GM23338 (cell line): Measurements from ENCODE around the gene PRSS50.

ENCODE experiments used
- CREB1 ChIP-seq: fragments of 250-450 bp; sonication (Bioruptor Pico); IDR thresholded peaks from 2 replicates; pipeline ENCODE4 v1.5.0; 2020; ENCODE audit warnings: low read depth, mild to moderate bottlenecking, moderate library complexity
- EZH2 ChIP-seq: fragments of 200-600 bp; sonication (generic); IDR thresholded peaks from one replicate; pipeline ENCODE4 v1.8.0; 2017; ENCODE audit warnings: antibody characterized with exemption, mild to moderate bottlenecking, low read depth; ENCODE audit not compliant: unreplicated experiment
- EZH2phosphoT487 ChIP-seq: fragments of 200-600 bp; sonication (generic); IDR thresholded peaks from one replicate; pipeline ENCODE4 v1.8.1; 2018; ENCODE audit warnings: antibody characterized with exemption; ENCODE audit not compliant: unreplicated experiment
- JUNB ChIP-seq: IDR thresholded peaks from one replicate; pipeline ENCODE4 v1.6.1; 2016; ENCODE audit warnings: antibody characterized with exemption; ENCODE audit not compliant: unreplicated experiment
- NANOG ChIP-seq: IDR thresholded peaks from 2 replicates; pipeline ENCODE4 v1.6.1; 2016; ENCODE audit warnings: antibody characterized with exemption, borderline replicate concordance
- POLR2AphosphoS5 ChIP-seq: IDR thresholded peaks from 2 replicates; pipeline ENCODE4 v1.6.1; 2016; ENCODE audit warnings: antibody characterized with exemption, low read depth
- ZNF331 ChIP-seq: fragments of 250-450 bp; sonication (Bioruptor Pico); IDR thresholded peaks from 2 replicates; pipeline ENCODE4 v1.5.0; 2020; ENCODE audit warnings: low read depth, mild to moderate bottlenecking, moderate library complexity
- TF ChIP-seq, protein P1 (sequence below), 2 experiments: fragments of 200-600 bp in 1 of 2; sonication (generic) in 1 of 2; conservative IDR thresholded peaks; 2 replicates each; pipeline versions ENCODE4 v1.5.1 to v1.6.1; 2016 to 2017; ENCODE audit warnings: antibody characterized with exemption in 2 of 2, low read depth in 2 of 2, mild to moderate bottlenecking in 2 of 2, moderate library complexity in 1 of 2
- TF ChIP-seq, protein P2 (sequence below): IDR thresholded peaks from one replicate; pipeline ENCODE4 v1.6.1; 2018; ENCODE audit warnings: antibody characterized with exemption; ENCODE audit not compliant: unreplicated experiment
- TF ChIP-seq, protein P3 (sequence below): fragments of 250-450 bp; sonication (Bioruptor Pico); IDR thresholded peaks from 2 replicates; pipeline ENCODE4 v1.5.0; 2020; ENCODE audit warnings: mild to moderate bottlenecking, moderate library complexity

DNA sequence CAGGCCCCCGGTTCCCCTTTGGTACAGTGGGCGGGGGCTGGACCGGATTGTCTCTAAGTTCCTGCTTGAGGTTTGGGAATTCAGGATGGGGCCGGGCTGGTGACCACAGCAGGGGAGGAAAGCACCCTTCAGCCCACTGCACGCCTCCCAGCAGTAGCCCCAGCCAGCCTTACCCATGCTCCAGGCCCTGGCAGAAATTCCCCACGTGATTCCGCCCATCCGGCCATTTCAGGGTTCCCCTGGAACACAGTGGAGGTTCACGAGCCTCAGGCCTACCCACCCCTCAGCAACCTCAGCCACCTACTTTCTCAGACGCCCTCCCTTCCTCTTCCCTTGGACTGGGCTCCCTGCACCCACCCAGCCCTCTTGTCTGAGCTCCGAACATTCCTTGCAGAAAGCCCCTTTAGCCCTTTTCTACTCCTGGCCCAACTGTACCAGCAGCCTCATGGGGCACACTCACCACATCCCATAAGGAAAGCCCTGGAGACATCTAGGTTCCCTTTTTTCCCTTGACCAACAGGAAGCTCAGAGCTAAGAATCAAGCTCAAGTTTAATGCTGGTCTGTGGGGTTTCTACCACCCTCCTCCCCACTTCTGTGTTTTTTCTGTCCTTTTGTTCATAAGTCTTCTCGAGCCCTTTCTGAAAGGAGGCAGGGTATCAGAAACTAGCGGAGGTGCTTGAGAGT, 35.7 kb downstream of the PRSS50 start:
- TF ChIP-seq, protein P1, sequence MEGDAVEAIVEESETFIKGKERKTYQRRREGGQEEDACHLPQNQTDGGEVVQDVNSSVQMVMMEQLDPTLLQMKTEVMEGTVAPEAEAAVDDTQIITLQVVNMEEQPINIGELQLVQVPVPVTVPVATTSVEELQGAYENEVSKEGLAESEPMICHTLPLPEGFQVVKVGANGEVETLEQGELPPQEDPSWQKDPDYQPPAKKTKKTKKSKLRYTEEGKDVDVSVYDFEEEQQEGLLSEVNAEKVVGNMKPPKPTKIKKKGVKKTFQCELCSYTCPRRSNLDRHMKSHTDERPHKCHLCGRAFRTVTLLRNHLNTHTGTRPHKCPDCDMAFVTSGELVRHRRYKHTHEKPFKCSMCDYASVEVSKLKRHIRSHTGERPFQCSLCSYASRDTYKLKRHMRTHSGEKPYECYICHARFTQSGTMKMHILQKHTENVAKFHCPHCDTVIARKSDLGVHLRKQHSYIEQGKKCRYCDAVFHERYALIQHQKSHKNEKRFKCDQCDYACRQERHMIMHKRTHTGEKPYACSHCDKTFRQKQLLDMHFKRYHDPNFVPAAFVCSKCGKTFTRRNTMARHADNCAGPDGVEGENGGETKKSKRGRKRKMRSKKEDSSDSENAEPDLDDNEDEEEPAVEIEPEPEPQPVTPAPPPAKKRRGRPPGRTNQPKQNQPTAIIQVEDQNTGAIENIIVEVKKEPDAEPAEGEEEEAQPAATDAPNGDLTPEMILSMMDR (conservative IDR thresholded peaks at IDR 0.05; ENCODE audit: low read depth in 2 of 2): no peak
- TF ChIP-seq JUNB: no peak
- TF ChIP-seq POLR2AphosphoS5: no peak
- no peak for TF ChIP-seq EZH2
- TF ChIP-seq, protein P2, sequence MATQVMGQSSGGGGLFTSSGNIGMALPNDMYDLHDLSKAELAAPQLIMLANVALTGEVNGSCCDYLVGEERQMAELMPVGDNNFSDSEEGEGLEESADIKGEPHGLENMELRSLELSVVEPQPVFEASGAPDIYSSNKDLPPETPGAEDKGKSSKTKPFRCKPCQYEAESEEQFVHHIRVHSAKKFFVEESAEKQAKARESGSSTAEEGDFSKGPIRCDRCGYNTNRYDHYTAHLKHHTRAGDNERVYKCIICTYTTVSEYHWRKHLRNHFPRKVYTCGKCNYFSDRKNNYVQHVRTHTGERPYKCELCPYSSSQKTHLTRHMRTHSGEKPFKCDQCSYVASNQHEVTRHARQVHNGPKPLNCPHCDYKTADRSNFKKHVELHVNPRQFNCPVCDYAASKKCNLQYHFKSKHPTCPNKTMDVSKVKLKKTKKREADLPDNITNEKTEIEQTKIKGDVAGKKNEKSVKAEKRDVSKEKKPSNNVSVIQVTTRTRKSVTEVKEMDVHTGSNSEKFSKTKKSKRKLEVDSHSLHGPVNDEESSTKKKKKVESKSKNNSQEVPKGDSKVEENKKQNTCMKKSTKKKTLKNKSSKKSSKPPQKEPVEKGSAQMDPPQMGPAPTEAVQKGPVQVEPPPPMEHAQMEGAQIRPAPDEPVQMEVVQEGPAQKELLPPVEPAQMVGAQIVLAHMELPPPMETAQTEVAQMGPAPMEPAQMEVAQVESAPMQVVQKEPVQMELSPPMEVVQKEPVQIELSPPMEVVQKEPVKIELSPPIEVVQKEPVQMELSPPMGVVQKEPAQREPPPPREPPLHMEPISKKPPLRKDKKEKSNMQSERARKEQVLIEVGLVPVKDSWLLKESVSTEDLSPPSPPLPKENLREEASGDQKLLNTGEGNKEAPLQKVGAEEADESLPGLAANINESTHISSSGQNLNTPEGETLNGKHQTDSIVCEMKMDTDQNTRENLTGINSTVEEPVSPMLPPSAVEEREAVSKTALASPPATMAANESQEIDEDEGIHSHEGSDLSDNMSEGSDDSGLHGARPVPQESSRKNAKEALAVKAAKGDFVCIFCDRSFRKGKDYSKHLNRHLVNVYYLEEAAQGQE: no peak
- no peak for TF ChIP-seq CREB1
- no peak for TF ChIP-seq EZH2phosphoT487
- no peak for TF ChIP-seq ZNF331
- TF ChIP-seq NANOG: no peak
- TF ChIP-seq, protein P3, sequence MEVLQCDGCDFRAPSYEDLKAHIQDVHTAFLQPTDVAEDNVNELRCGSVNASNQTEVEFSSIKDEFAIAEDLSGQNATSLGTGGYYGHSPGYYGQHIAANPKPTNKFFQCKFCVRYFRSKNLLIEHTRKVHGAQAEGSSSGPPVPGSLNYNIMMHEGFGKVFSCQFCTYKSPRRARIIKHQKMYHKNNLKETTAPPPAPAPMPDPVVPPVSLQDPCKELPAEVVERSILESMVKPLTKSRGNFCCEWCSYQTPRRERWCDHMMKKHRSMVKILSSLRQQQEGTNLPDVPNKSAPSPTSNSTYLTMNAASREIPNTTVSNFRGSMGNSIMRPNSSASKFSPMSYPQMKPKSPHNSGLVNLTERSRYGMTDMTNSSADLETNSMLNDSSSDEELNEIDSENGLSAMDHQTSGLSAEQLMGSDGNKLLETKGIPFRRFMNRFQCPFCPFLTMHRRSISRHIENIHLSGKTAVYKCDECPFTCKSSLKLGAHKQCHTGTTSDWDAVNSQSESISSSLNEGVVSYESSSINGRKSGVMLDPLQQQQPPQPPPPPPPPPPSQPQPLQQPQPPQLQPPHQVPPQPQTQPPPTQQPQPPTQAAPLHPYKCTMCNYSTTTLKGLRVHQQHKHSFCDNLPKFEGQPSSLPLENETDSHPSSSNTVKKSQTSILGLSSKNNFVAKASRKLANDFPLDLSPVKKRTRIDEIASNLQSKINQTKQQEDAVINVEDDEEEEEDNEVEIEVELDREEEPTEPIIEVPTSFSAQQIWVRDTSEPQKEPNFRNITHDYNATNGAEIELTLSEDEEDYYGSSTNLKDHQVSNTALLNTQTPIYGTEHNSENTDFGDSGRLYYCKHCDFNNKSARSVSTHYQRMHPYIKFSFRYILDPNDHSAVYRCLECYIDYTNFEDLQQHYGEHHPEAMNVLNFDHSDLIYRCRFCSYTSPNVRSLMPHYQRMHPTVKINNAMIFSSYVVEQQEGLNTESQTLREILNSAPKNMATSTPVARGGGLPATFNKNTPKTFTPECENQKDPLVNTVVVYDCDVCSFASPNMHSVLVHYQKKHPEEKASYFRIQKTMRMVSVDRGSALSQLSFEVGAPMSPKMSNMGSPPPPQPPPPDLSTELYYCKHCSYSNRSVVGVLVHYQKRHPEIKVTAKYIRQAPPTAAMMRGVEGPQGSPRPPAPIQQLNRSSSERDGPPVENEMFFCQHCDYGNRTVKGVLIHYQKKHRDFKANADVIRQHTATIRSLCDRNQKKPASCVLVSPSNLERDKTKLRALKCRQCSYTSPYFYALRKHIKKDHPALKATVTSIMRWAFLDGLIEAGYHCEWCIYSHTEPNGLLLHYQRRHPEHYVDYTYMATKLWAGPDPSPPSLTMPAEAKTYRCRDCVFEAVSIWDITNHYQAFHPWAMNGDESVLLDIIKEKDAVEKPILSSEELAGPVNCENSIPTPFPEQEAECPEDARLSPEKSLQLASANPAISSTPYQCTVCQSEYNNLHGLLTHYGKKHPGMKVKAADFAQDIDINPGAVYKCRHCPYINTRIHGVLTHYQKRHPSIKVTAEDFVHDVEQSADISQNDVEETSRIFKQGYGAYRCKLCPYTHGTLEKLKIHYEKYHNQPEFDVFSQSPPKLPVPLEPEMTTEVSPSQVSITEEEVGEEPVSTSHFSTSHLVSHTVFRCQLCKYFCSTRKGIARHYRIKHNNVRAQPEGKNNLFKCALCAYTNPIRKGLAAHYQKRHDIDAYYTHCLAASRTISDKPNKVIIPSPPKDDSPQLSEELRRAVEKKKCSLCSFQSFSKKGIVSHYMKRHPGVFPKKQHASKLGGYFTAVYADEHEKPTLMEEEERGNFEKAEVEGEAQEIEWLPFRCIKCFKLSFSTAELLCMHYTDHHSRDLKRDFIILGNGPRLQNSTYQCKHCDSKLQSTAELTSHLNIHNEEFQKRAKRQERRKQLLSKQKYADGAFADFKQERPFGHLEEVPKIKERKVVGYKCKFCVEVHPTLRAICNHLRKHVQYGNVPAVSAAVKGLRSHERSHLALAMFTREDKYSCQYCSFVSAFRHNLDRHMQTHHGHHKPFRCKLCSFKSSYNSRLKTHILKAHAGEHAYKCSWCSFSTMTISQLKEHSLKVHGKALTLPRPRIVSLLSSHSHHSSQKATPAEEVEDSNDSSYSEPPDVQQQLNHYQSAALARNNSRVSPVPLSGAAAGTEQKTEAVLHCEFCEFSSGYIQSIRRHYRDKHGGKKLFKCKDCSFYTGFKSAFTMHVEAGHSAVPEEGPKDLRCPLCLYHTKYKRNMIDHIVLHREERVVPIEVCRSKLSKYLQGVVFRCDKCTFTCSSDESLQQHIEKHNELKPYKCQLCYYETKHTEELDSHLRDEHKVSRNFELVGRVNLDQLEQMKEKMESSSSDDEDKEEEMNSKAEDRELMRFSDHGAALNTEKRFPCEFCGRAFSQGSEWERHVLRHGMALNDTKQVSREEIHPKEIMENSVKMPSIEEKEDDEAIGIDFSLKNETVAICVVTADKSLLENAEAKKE (CRISPR knock-in tag): no peak
